ENCODE results near the gene DLG2. TPM values are rescaled to one million over a fixed set of nuclear protein-coding genes. Genes with fewer than 3 reads are reported as not detected.

The DLG2 gene
- total RNA-seq, 1 experiment from 2014 or later = 0.17 TPM

DNA sequence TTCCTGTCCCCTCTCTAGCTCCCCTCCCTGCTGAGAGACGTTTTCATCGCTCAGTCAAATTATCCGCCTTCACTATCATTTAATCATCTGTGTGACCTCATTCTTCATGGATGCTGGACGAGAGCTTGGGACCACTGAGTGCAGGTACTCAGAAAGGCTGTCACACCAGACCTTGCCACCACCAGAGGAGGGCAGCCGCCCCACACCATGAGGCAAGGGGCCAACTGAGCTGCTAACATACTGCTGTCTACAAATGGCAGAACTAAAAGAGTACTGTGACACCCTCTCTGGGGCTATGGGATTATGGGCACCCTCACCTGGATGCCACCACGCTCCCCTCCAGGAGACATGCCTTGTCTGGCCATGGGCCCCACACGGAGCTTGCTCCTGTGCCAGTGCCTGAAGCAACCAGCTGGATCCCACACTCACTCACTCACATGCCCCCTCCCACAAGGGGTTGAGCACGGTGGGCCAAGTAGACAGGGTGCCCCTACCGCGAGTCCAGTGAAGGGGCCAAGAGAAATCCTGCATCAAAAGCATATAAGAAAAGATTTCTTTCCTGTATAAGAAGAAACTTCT is 1670.9 kb downstream of the DLG2 start:
- no peak for DNase-seq (ENCODE audit: low read depth)

DNA sequence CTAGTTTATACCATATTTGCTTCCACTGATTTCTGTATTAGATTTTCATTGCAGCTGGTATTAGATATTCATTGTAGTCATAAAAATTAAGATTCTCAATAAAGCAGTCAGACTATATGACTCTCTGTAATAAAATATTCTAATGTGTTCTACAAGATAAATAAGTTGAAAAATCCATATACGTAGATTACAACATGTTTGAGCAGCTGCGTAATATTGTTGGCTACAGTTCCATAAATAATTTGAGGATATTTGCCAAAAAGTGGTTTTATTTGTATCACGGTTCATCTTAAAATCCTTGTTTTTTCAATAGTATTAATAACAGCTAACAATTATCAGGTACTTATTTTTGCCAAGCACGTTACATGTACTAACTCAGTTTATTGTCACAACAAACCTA is 1672.4 kb downstream of the DLG2 start:
- DNase-seq (ENCODE audit: low read depth) = no peak

DNA sequence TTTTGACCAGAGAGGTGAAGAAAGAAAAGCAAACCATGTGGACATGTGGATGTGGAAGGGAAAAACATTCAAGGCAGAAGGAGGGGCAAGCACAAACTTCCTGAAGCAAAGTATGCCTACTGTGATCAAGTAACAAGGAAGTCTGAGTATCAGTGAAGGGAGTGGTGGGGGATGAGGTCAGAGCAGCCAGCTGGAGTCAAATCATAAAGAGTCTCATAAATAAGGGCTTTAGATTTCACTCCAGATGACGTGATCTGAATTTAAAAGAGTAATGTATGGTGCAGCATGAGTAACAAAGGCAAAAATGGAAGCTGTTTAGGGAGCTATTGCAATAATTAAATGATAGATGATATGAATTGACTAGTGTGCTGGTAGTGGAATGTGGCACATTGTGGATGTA is 1675.6 kb downstream of the DLG2 start:
- no peak for DNase-seq (ENCODE audit: low read depth)

DNA sequence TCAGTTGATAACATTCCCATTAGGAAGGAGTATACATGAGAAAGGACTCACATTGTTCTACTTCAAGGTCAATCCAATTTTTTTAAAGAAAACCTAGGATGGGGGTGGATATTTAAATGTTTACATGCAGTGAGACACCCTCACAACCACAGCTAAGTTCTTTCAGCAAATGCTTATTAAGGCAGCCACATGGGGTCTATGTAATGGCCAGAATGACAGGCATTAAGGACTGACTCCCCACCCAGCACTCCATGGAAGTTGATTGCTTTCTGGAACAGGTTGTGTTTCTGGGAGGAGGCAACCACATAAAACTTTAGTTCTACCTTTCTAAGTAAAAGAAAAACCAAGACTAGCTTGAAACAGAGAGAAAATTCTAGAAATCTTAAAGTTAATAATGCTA is 1678.9 kb downstream of the DLG2 start:
- DNase-seq (ENCODE audit: low read depth) = no peak

- DNase-seq (ENCODE audit: low read depth) = no peak
These were observed 1681.2 kb downstream of the DLG2 start for GRCh38 chr11:83945976-83946375.

DNA sequence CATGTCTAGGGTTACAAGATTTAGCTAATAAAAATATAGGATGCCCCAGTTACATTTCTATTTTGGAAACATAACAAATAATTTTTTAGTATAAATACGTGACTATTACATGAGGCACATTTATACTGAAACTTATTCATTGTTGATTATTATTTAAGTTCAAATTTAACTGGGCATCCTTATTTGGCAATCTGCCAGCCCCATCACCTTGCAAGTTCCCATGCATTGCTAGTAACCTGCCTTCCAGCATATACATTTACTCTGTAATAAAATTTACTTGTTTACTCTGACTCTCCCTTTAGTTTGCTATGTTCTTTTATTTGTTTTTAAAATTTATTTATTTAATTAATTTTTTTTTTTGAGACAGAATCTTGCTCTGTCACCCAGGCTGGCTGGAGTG is 1686.1 kb downstream of the DLG2 start:
- no peak for DNase-seq (ENCODE audit: low read depth)

DNA sequence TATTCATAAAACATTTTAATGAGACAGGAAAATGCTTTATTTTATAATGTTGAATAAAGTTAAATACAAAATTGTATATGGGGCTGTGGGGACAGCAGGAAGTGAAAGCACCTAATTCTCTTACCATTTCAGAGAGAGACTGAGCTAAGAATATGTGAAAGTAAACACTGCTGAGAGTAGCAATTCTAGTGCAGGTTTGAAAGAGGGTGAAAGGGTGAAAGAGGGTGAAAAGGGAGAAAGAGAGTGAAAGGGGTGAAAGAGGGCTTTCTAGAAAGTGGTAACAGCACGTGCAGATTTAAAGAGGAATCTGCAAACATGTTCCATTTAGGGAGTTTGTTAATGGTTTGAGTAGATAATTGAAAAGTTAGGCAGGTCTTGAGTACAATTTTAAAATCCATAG is 1689.0 kb downstream of the DLG2 start:
- no peak for DNase-seq (ENCODE audit: low read depth)

GRCh38 chr11:83933008-83933407 is 1694.1 kb downstream of the DLG2 start:
- DNase-seq (ENCODE audit: low read depth) = no peak

DNA sequence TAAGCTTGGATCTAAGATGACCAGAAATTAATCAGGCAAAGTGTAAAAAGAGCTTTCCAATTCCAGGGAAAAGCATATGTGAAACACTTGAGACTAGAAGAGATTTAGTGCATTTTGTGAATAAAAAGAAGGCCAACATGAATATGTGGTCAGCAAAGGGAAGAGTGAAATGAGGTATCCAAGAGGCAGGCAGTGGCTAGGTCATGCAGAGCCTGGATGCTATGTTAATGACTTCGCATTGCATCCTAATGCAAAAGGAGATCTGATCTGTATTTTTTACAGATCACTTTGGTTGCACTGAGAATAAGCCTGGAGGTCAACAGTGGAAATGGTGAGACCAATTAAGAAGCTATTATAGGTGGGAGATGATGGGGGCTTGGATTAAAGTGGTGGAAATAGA is 1699.7 kb downstream of the DLG2 start:
- DNase-seq (ENCODE audit: low read depth) = no peak

GRCh38 chr11:83924795-83925542 is 1702.2 kb downstream of the DLG2 start:
- no peak for DNase-seq (ENCODE audit: low read depth)

- no peak for DNase-seq (ENCODE audit: low read depth)
These were observed 1703.2 kb downstream of the DLG2 start for GRCh38 chr11:83923961-83924360.

DNA sequence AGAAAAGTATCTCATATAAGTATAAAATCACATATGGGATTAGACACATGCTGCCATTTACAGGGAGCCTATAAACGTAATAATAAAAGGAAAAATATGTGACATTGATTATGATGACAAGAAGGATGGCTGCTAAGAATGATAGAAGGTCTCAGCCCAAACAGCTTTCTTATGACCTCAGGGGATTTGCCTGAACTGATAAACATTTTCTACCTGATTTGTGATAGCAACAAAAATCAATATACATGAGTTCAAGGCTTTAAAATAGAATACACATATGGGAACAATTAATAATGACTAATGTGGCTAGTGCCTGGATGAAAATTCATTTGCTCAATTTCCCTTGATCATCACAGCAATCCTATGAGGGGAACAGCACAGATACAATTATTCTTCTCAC is 1704.2 kb downstream of the DLG2 start:
- DNase-seq (ENCODE audit: low read depth) = no peak

GRCh38 chr11:83922318-83922717 is 1704.8 kb downstream of the DLG2 start:
- no peak for DNase-seq (ENCODE audit: low read depth)

- DNase-seq (ENCODE audit: low read depth) = no peak
These were observed 1705.5 kb downstream of the DLG2 start for GRCh38 chr11:83921447-83922192.

- DNase-seq (ENCODE audit: low read depth) = no peak
These were observed 1708.7 kb downstream of the DLG2 start for GRCh38 chr11:83918476-83918875.

- no peak for DNase-seq (ENCODE audit: low read depth)
These were observed 1712.1 kb downstream of the DLG2 start for GRCh38 chr11:83914995-83915394.

DNA sequence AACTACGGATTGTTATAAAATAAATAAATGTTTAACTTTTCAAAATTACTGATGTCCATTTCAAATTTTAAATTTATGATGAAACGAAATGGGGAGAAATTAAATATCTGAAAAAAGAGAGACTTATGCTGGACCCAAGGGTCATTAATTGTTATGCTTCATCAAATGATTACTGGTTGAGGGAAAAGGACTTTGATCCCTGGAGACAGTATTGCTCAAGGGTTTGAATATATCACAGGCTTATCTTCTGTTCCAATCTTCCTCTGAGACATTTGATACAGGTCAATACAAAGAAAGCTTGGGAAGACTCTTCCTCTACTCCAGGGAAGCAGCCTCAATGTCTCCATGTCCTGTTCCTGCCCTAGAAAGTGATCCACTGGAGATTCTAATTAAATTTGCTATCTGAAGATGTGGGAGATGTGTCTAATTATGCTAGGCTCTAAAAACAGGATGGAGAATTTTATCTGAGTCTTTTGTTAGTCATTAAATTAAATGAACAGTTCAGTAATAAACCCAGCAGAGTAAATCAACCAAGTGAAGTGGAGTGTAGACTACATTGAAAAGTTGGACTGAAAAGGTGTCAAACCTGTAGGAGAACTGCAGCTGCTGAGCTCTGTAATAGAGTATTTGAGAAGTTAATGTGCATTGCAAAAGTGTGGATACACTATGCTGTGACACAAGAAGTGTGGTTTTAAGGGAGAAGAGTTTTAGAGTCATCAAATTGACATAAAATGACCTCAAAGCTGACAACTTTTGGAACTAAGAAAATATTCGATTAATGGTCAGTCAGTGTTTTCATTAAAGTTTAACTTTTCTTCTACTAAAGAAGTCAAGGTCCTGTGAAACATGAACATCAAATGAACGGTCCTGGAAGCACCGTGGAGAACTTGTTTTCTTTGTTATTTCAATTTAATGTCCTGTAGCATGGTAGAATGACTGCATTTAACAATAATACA is 1717.3 kb downstream of the DLG2 start:
- no peak for DNase-seq (ENCODE audit: low read depth)

DNA sequence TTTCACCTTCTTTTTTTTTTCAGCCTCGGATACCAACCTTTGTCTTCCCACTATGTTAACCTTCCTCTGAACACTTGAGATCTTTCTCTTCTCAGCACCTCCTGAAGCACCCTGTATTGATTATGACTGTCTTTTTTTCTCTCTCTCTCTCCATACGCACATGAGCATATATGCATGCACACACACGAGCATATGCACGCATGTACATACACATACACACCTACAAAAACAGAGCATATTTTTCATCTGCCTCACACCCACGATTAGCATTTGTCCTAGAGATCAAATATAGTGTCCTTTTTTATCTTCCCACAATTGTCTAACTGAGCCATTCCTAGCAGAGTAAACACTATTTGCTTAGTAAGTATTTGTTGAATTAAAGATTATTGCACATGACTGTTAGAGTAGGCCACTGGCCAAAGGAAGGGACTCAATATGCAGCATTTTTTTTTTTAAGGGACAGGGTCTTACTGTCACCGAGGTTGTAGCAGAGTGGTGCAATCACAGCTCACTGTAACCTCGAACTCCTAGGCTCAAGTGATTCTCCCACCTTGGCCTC is 1718.8 kb downstream of the DLG2 start:
- no peak for DNase-seq (ENCODE audit: low read depth)

- DNase-seq (ENCODE audit: low read depth) = no peak
These were observed 1731.6 kb downstream of the DLG2 start for GRCh38 chr11:83895516-83895915.

- no peak for DNase-seq (ENCODE audit: low read depth)
These were observed 1745.7 kb downstream of the DLG2 start for GRCh38 chr11:83881428-83881827.

- no peak for DNase-seq (ENCODE audit: low read depth)
These were observed 1756.1 kb downstream of the DLG2 start for GRCh38 chr11:83871054-83871453.

All from LHCN-M2 (cell line).